H1 (cell line): ENCODE measurements around the gene KIAA1614. TPM values are rescaled to one million over a fixed set of nuclear protein-coding genes. Genes with fewer than 3 reads are reported as not detected.
A peak's percentile ranks its signal among the peaks of the same experiment; 100 is the strongest.

ENCODE experiments used
- CTCF ChIA-PET: fragments of 300-600 bp; sonication (Branson Sonifier 250); formaldehyde crosslinking; loops from one replicate; lab custom pipeline; 2021; ENCODE audit not compliant: partially characterized antibody; lab: Charles Lee
- POLR2A ChIA-PET: fragments of 300-600 bp; sonication (Branson Sonifier 250); formaldehyde crosslinking; loops from one replicate; lab custom pipeline; 2021; ENCODE audit warnings: inconsistent platforms; ENCODE audit not compliant: partially characterized antibody; lab: Charles Lee
- DNase-seq, 2 experiments: peaks; one replicate each; pipeline versions ENCODE4 v3.0.0 to v3.0.0-alpha.2; 2010 to 2022; ENCODE audit warnings: low spot score in 2 of 2, low read depth in 1 of 2, mixed read lengths in 1 of 2
- FAIRE-seq: peaks from 2 replicates; lab custom pipeline; 2011; peaks lifted over from hg19 to GRCh38; lab: Jason Lieb, UNC
- H2AFZ ChIP-seq: 2 replicates; pipeline ENCODE4 v1.8.1; 2012; ENCODE audit warnings: low read length, inconsistent platforms
- H2AK5ac ChIP-seq: 2 replicates; pipeline ENCODE4 v1.6.1; 2013; ENCODE audit warnings: low read depth, low read length
- H2BK120ac ChIP-seq: replicated peaks from 2 replicates; pipeline ENCODE3; 2013; ENCODE audit warnings: low read depth, low read length, inconsistent platforms
- H2BK12ac ChIP-seq: 2 replicates; pipeline ENCODE4 v1.6.1; 2013; ENCODE audit warnings: low read depth, low read length
- H2BK15ac ChIP-seq: 2 replicates; pipeline ENCODE4 v1.6.1; 2013; ENCODE audit warnings: low read length
- H2BK20ac ChIP-seq: 2 replicates; pipeline ENCODE4 v1.6.1; 2013; ENCODE audit warnings: low read length
- H2BK5ac ChIP-seq: 2 replicates; pipeline ENCODE4 v1.6.1; 2013; ENCODE audit warnings: low read depth, low read length
- H3K14ac ChIP-seq: 2 replicates; pipeline ENCODE4 v1.6.1; 2013; ENCODE audit warnings: inconsistent platforms; ENCODE audit not compliant: insufficient read length
- H3K18ac ChIP-seq: 2 replicates; pipeline ENCODE4 v1.6.1; 2013; ENCODE audit warnings: low read length; ENCODE audit errors: extremely low read depth
- H3K23ac ChIP-seq: 2 replicates; pipeline ENCODE4 v1.6.1; 2013; ENCODE audit warnings: inconsistent platforms; ENCODE audit not compliant: insufficient read length
- H3K23me2 ChIP-seq: 2 replicates; pipeline ENCODE4 v1.6.1; 2013; ENCODE audit warnings: low read depth, low read length
- H3K27ac ChIP-seq: 2 replicates; pipeline ENCODE4 v1.6.1; 2011; ENCODE audit warnings: low read depth, low read length, inconsistent platforms
- H3K27me3 ChIP-seq, 4 experiments: replicated peaks in 1 of 4; 1 replicate in 1 of 4; 2 replicates in 3 of 4; pipeline versions ENCODE4 v1.6.1 to v1.8.1; 2011 to 2013; ENCODE audit warnings: low read length in 3 of 4, mild to moderate bottlenecking in 3 of 4, inconsistent platforms in 2 of 4, mixed read lengths in 2 of 4, moderate library complexity in 1 of 4; ENCODE audit not compliant: control insufficient read depth in 3 of 4, insufficient read depth in 3 of 4; ENCODE audit errors: extremely low read depth in 1 of 4
- H3K36me3 ChIP-seq, 4 experiments: 2 replicates each; pipeline versions ENCODE4 v1.6.1 to v1.8.1; 2011 to 2013; ENCODE audit warnings: mild to moderate bottlenecking in 4 of 4, low read length in 3 of 4, moderate library complexity in 2 of 4, control low read depth in 1 of 4, inconsistent platforms in 1 of 4; ENCODE audit not compliant: insufficient read depth in 4 of 4, control insufficient read depth in 2 of 4
- H3K4ac ChIP-seq: replicated peaks from 2 replicates; pipeline ENCODE3; 2013; ENCODE audit warnings: low read length, low read depth, mixed read lengths, inconsistent platforms; ENCODE audit not compliant: insufficient read length
- H3K4me1 ChIP-seq, 4 experiments: replicated peaks in 1 of 4; 1 replicate in 1 of 4; 2 replicates in 3 of 4; pipeline versions ENCODE4 v1.6.1 to v1.8.1; 2011 to 2013; ENCODE audit warnings: low read length in 3 of 4, inconsistent platforms in 2 of 4, mixed read lengths in 1 of 4; ENCODE audit not compliant: insufficient read depth in 4 of 4, control insufficient read depth in 3 of 4
- H3K4me2 ChIP-seq, 2 experiments: 2 replicates each; pipeline versions ENCODE4 v1.6.1 to v1.8.1; 2011 to 2013; ENCODE audit warnings: low read depth in 2 of 2, low read length in 2 of 2, control low read depth in 1 of 2, inconsistent platforms in 1 of 2, mild to moderate bottlenecking in 1 of 2; ENCODE audit not compliant: insufficient read depth in 1 of 2
- H3K4me3 ChIP-seq, 4 experiments: fragments of 200-600, 300-600 bp in 1 of 4; sonication (generic), shearing (Covaris generic), sonication (Bioruptor Twin) in 1 of 4; 2 replicates each; pipeline versions ENCODE4 v1.5.1 to v1.8.1; 2011 to 2016; ENCODE audit warnings: low read length in 4 of 4, low read depth in 3 of 4, control low read depth in 2 of 4, inconsistent platforms in 2 of 4, mild to moderate bottlenecking in 2 of 4, mixed read lengths in 1 of 4, moderate library complexity in 1 of 4; ENCODE audit not compliant: insufficient read depth in 2 of 4; ENCODE audit errors: extremely low read depth in 1 of 4
- H3K56ac ChIP-seq: replicated peaks from 2 replicates; pipeline ENCODE3; 2013; ENCODE audit warnings: low read depth, mild to moderate bottlenecking, mixed read lengths, low read length, inconsistent platforms; ENCODE audit not compliant: insufficient read length
- H3K79me1 ChIP-seq: 2 replicates; pipeline ENCODE4 v1.6.1; 2013; ENCODE audit warnings: low read depth, low read length, control low read depth
- H3K79me2 ChIP-seq, 2 experiments: 2 replicates each; pipeline versions ENCODE4 v1.6.1 to v1.8.1; 2012 to 2013; ENCODE audit warnings: low read length in 2 of 2, mild to moderate bottlenecking in 2 of 2, inconsistent platforms in 1 of 2; ENCODE audit not compliant: insufficient read depth in 2 of 2, control insufficient read depth in 1 of 2
- H3K9ac ChIP-seq, 4 experiments: replicated peaks in 1 of 4; 1 replicate in 1 of 4; 2 replicates in 3 of 4; pipeline versions ENCODE4 v1.6.1 to v1.8.1; 2011 to 2013; ENCODE audit warnings: low read depth in 3 of 4, low read length in 3 of 4, control low read depth in 2 of 4, mild to moderate bottlenecking in 2 of 4, moderate library complexity in 2 of 4, inconsistent platforms in 1 of 4; ENCODE audit errors: extremely low read depth in 1 of 4
- H3K9me3 ChIP-seq, 2 experiments: 2 replicates each; pipeline versions ENCODE4 v1.6.1 to v1.8.1; 2012 to 2013; ENCODE audit warnings: mild to moderate bottlenecking in 2 of 2, moderate library complexity in 2 of 2, control low read depth in 1 of 2, inconsistent platforms in 1 of 2, low read depth in 1 of 2, low read length in 1 of 2, mixed read lengths in 1 of 2; ENCODE audit not compliant: insufficient read depth in 2 of 2
- H4K20me1 ChIP-seq, 2 experiments: replicated peaks in 1 of 2; 2 replicates each; pipeline versions ENCODE3 to v1.8.1; 2011 to 2013; ENCODE audit warnings: inconsistent platforms in 2 of 2, low read length in 2 of 2, mild to moderate bottlenecking in 1 of 2; ENCODE audit not compliant: insufficient read depth in 2 of 2, control insufficient read depth in 1 of 2
- H4K5ac ChIP-seq: 2 replicates; pipeline ENCODE4 v1.6.1; 2013; ENCODE audit warnings: low read length, low read depth, mixed read lengths, inconsistent platforms; ENCODE audit not compliant: insufficient read length
- H4K8ac ChIP-seq: 2 replicates; pipeline ENCODE4 v1.8.0; 2013; ENCODE audit warnings: mild to moderate bottlenecking, moderate library complexity, low read length, inconsistent platforms; ENCODE audit not compliant: insufficient read depth; ENCODE audit errors: extremely low read depth
- H4K91ac ChIP-seq: replicated peaks from 2 replicates; pipeline ENCODE3; 2013; ENCODE audit warnings: low read length, mixed read lengths, inconsistent platforms; ENCODE audit not compliant: insufficient read length
- ATF2 ChIP-seq: IDR thresholded peaks from 2 replicates; pipeline ENCODE4 v1.6.1; 2012; ENCODE audit warnings: low read length, inconsistent platforms
- EGR1 ChIP-seq: IDR thresholded peaks from 2 replicates; pipeline ENCODE4 v1.6.1; 2011; ENCODE audit warnings: low read depth, low read length, borderline replicate concordance
- KDM4A ChIP-seq: IDR thresholded peaks from one replicate; pipeline ENCODE4 v1.7.1; 2012; ENCODE audit warnings: low read depth, mild to moderate bottlenecking, moderate library complexity, low read length, inconsistent platforms; ENCODE audit not compliant: severe bottlenecking
- KDM5A ChIP-seq: fragments of 200-600 bp; IDR thresholded peaks from 2 replicates; pipeline ENCODE4 v1.7.1; 2012; ENCODE audit warnings: mild to moderate bottlenecking, low read length, inconsistent platforms, mixed read lengths
- PHF8 ChIP-seq: fragments of 200-600 bp; sonication (generic); conservative IDR thresholded peaks from 2 replicates; pipeline ENCODE4 v1.7.1; 2012; ENCODE audit warnings: low read depth, mild to moderate bottlenecking, inconsistent platforms, low read length, moderate library complexity
- POU5F1 ChIP-seq: IDR thresholded peaks from 2 replicates; pipeline ENCODE4 v1.6.1; 2011; ENCODE audit warnings: low read depth, mild to moderate bottlenecking, low read length, moderate library complexity
- RBBP5 ChIP-seq: IDR thresholded peaks from 2 replicates; pipeline ENCODE4 v1.7.1; 2012; ENCODE audit warnings: low read depth, mild to moderate bottlenecking, inconsistent platforms, low read length, moderate library complexity, borderline replicate concordance
- SAP30 ChIP-seq: fragments of 300-600 bp; sonication (generic); IDR thresholded peaks from 2 replicates; pipeline ENCODE4 v1.7.1; 2012; ENCODE audit warnings: low read length, moderate library complexity, mild to moderate bottlenecking, inconsistent platforms; ENCODE audit not compliant: insufficient read depth, insufficient replicate concordance
- SP2 ChIP-seq: IDR thresholded peaks from 2 replicates; pipeline ENCODE4 v1.6.1; 2012; ENCODE audit warnings: mild to moderate bottlenecking, low read length, inconsistent platforms
- SUZ12 ChIP-seq: fragments of 200-600 bp; sonication (generic); IDR thresholded peaks from 2 replicates; pipeline ENCODE4 v1.6.1; 2012; ENCODE audit warnings: mild to moderate bottlenecking, inconsistent platforms, low read length, moderate library complexity, mixed read lengths
- TBP ChIP-seq: IDR thresholded peaks from 2 replicates; pipeline ENCODE4 v1.6.1; 2011; ENCODE audit warnings: low read depth, low read length, improper control_type of control experiment
- WGBS, 2 experiments: shearing (Covaris generic) in 1 of 2; methylation state at CpG; one replicate each; pipeline versions ENCODE4 v1.1.6 to v1.1.7; 2013 to 2015; ENCODE audit warnings: low lambda C conversion rate in 2 of 2, mixed read lengths in 2 of 2, inconsistent platforms in 1 of 2, low coverage in 1 of 2, missing lambda C conversion rate in 1 of 2; ENCODE audit not compliant: insufficient replicate concordance in 2 of 2, insufficient coverage in 1 of 2, insufficient read length in 1 of 2; ENCODE audit errors: extremely low coverage in 1 of 2, missing lambda C conversion rate in 1 of 2; 5-methylcytosine and 5-hydroxymethylcytosine counted together
- polyA plus RNA-seq, 7 experiments: library from polyadenylated mRNA; depleted of rRNA in 3 of 7; stranded (reverse) in 5 of 7; unstranded in 2 of 7; fragments of >200 nt in 5 of 7; fragments of 200-250 nt in 2 of 7; gene quantifications; 1 replicate in 5 of 7; 2 replicates in 1 of 7; 4 replicates in 1 of 7; pipeline versions ENCODE4 v1.2.1 to v1.2.3, GENCODE V29; 2011 to 2013; ENCODE audit warnings: missing spikeins in 2 of 7, mixed read lengths in 2 of 7
- total RNA-seq: library from RNA; stranded (reverse); fragmentation: NEBNext Ultra II Directional; extraction: Animal tissue kit (Norgen Biotek cat#: 25700); gene quantifications from 2 replicates; pipeline ENCODE4 v1.2.1, GENCODE V29; 2021

The KIAA1614 gene
- total and polyA plus RNA-seq, 2 of the 8 experiments (the other 6 are each of a cell fraction or from before 2014, with no cell fraction given), result 1.3 to 3.1 TPM

GRCh38 chr1:180922631-180923015, 9.9 kb downstream of the KIAA1614 start:
- Histone ChIP-seq H3K14ac (no peak overlapping the region), H3K4me2 (peak overlapping the region; percentile 28 to 75; a peak in 3 of 4 replicates), H2AFZ (no peak overlapping the region), H3K27me3 (no peaks in the 10 kb centered on the region; a peak in 1 of 7 replicates), H3K79me2 (no peaks in the 10 kb centered on the region), H3K18ac (peak overlapping the region; percentile 82), H4K20me1 (no peaks in the 10 kb centered on the region), H4K91ac (peak overlapping the region; percentile 8), H4K8ac (peak overlapping the region; percentile 22; the same call in 1 of the 2 replicates), H3K23ac (no peak overlapping the region), H2BK20ac (peak overlapping the region; percentile 38; the same call in 1 of the 2 replicates), H2BK5ac (peak overlapping the region; percentile 89; the same call in 1 of the 2 replicates), H2BK120ac (peak overlapping the region; percentile 35), H3K36me3 (no peaks in the 10 kb centered on the region), H4K5ac (no peak overlapping the region), H3K56ac (no peak overlapping the region), H3K79me1 (no peaks in the 10 kb centered on the region), H2BK12ac (peak overlapping the region; percentile 97), H3K4me3 (peak overlapping the region in 1 of 4 experiments; percentile 4; a peak in 1 of 8 replicates), H3K9me3 (no peaks in the 10 kb centered on the region), H3K9ac (peak overlapping the region in 1 of 4 experiments; percentile 51; a peak in 1 of 7 replicates), H3K4ac (peak overlapping the region; percentile 86), H3K4me1 (peaks cover 29 to 50% (median 41%) of the 10 kb centered on the region in 4 experiments), H3K27ac (peak overlapping the region; percentile 61), H2BK15ac (0 out of 2 replicates have a peak overlapping the region, but pooled peaks have one; percentile 63), H2AK5ac (peak overlapping the region; percentile 96; the same call in 1 of the 2 replicates), H3K23me2 (peaks cover 2% of the 10 kb centered on the region)
- DNase-seq, result no peak
- POLR2A ChIA-PET, result interaction anchor here (0.6 to 2.4 kb wide), 13 partner anchors 10 to 421 kb away, joined by 3 to 26 read pairs (median 3); partner anchors contain the start of genes ACBD6, KIAA1614 and STX6
- 60% methylated on average over 8 of the region's 8 CpGs; no CpG with 5 or more reads in 1 of the 2 experiments for WGBS, 2 experiments
- no peak for FAIRE-seq
- CTCF ChIA-PET, result interaction anchor here (0.8 to 1.9 kb wide), 12 partner anchors 8 to 407 kb away, joined by 3 to 12 read pairs (median 4); partner anchors contain the start of gene KIAA1614
- no peak for TF ChIP-seq EGR1
- TF ChIP-seq KDM4A, result no peak
- no peak for TF ChIP-seq KDM5A
- no peak for TF ChIP-seq PHF8
- no peak for TF ChIP-seq SP2
- no peak for TF ChIP-seq RBBP5
- TF ChIP-seq ATF2, result no peak
- TF ChIP-seq POU5F1, result no peak
- no peak for TF ChIP-seq TBP
- no peak for TF ChIP-seq SAP30
- no peak for TF ChIP-seq SUZ12
